Right ventricle myocardium inferior (tissue), 1 donor: ENCODE results near the gene MC1R. TPM values are rescaled to one million over a fixed set of nuclear protein-coding genes. Genes with fewer than 3 reads are reported as not detected.
"Not testable (repeated sequence)": the region's sequence is repeated elsewhere in the genome, so short reads cannot be mapped to it uniquely, and the experiment has no call there.

Experiments
- ATAC-seq: fragments of 200-7000 bp; cut with Tn5 transposase; one replicate; pipeline ENCODE4 v1.9.1; 2020; ENCODE audit warnings: mild to moderate bottlenecking, moderate library complexity
- DNase-seq: peaks from one replicate; pipeline ENCODE4 v3.0.0; 2021; ENCODE audit errors: missing footprints
- intact Hi-C: fragments of 100-400 bp; cut with DNase I; formaldehyde crosslinking; loops from one replicate; pipeline ENCODE4 v1.11.0; 2022
- long read RNA-seq: library from polyadenylated mRNA; unstranded; transcript quantifications from one replicate; pipeline ENCODE4 v2.0.0, GENCODE V29; 2021
- total RNA-seq: library from RNA; stranded (reverse); fragmentation: NEBNext Ultra II Directional; extraction: Animal tissue kit (Norgen Biotek cat#: 25700); gene quantifications from one replicate; pipeline ENCODE4 v1.2.1, GENCODE V29; 2021
- donor health status: DM: no; HTN: yes; CAD: no; lungs with severe emphysema.

MC1R gene
- total RNA-seq, result 1.5 TPM
- long read RNA-seq, partial matches to known transcripts, result 0 of 1 reads
- long read RNA-seq, other reads (novel, unspliced or antisense), result 0 of 1 reads

GRCh38 chr16:89918453-89919347 is at the start of gene MC1R:
Gene MC1R (plus strand): TSS chr16:89918862. CDS start chr16:89919259, 397 bp downstream.
- DNase-seq (no peak), ATAC-seq (peak; percentile 20)
- intact Hi-C loops, result loop anchor here (5.0 kb wide), 1 partner anchor 46 kb away; the partner anchor contains the start of gene TCF25

- intact Hi-C loops, result loop anchor here (5.0 to 10.0 kb wide), 2 partner anchors 47 to 55 kb away; partner anchors contain the start of genes FANCA and MC1R
- DNase-seq (no peak), ATAC-seq (no peak)
Measured at GRCh38 chr16:89869911-89870310, 48.8 kb upstream of the MC1R start.

GRCh38 chr16:89870440-89870839 is 48.2 kb upstream of the MC1R start:
- ATAC-seq, result no peak
- intact Hi-C loops, result loop anchor here (5.0 kb wide), 1 partner anchor 47 kb away; the partner anchor contains the start of gene MC1R
- no peak for DNase-seq

GRCh38 chr16:89871895-89872294 is 46.8 kb upstream of the MC1R start:
- intact Hi-C loops, result loop anchor here (5.0 kb wide), 1 partner anchor 45 kb away; the partner anchor contains the start of gene MC1R
- ATAC-seq, result no peak
- DNase-seq, result peak; percentile 47

GRCh38 chr16:89873109-89873971 is 45.3 kb upstream of the MC1R start, which contains the start of gene TCF25:
Gene TCF25 (plus strand): TSS chr16:89873592. CDS start chr16:89873668, 76 bp downstream.
- intact Hi-C loops, result loop anchor here (5.0 kb wide), 1 partner anchor 44 kb away; the partner anchor contains the start of gene MC1R
- peak; percentile 78 for ATAC-seq
- peak; percentile 93 for DNase-seq

- peak; percentile 95 for ATAC-seq
- peak; percentile 98 for DNase-seq
- intact Hi-C loops, result loop anchor here (5.0 kb wide), 1 partner anchor 43 kb away; the partner anchor contains the start of gene MC1R
Measured at GRCh38 chr16:89873972-89874689, 44.5 kb upstream of the MC1R start.

GRCh38 chr16:89879123-89879522 is 39.5 kb upstream of the MC1R start:
- intact Hi-C loops, ATAC-seq, DNase-seq: not testable (repeated sequence)

- ATAC-seq (no peak), DNase-seq (peak; percentile 21)
- intact Hi-C loops, result no loop called here
Measured at GRCh38 chr16:89880477-89881367, 37.9 kb upstream of the MC1R start.

- intact Hi-C loops, result no loop called here
- DNase-seq (peak; percentile 20), ATAC-seq (no peak)
Measured at GRCh38 chr16:89881368-89881730, 37.3 kb upstream of the MC1R start.

- DNase-seq (peak; percentile 43), ATAC-seq (no peak)
- intact Hi-C loops, result no loop called here
Measured at GRCh38 chr16:89883346-89884040, 35.2 kb upstream of the MC1R start.

- DNase-seq (peak; percentile 11), ATAC-seq (peak; percentile 8)
- intact Hi-C loops, result no loop called here
Measured at GRCh38 chr16:89884041-89884421, 34.6 kb upstream of the MC1R start.

- DNase-seq (peak; percentile 27), ATAC-seq (no peak)
- intact Hi-C loops, result no loop called here
Measured at GRCh38 chr16:89887243-89887642, 31.4 kb upstream of the MC1R start.

GRCh38 chr16:89890200-89890599 is 28.5 kb upstream of the MC1R start:
- DNase-seq, result peak; percentile 9
- intact Hi-C loops, result no loop called here
- no peak for ATAC-seq

GRCh38 chr16:89890886-89891657 is 27.6 kb upstream of the MC1R start:
- ATAC-seq (no peak), DNase-seq (peak; percentile 54)
- intact Hi-C loops, result no loop called here

GRCh38 chr16:89892055-89892630 is 26.5 kb upstream of the MC1R start:
- DNase-seq (peak; percentile 49), ATAC-seq (no peak)
- intact Hi-C loops, result no loop called here

- intact Hi-C loops, result no loop called here
- ATAC-seq (no peak), DNase-seq (no peak)
Measured at GRCh38 chr16:89892635-89893034, 26.0 kb upstream of the MC1R start.
